Vagina (tissue), 2 donors: ENCODE data around the gene CXCR2. TPM values are rescaled to one million over a fixed set of nuclear protein-coding genes. Genes with fewer than 3 reads are reported as not detected.

Experiments
- DNase-seq, 2 donors: peaks; one replicate each; pipeline ENCODE4 v3.0.0-alpha.2; 2017; ENCODE audit errors: extremely low spot score in 2 of 2
- H3K27ac ChIP-seq: fragments of 200-600 bp; sonication (generic); one replicate; pipeline ENCODE4 v1.5.1; 2019
- H3K27me3 ChIP-seq: fragments of 200-600 bp; sonication (generic); one replicate; pipeline ENCODE4 v1.5.1; 2019
- H3K36me3 ChIP-seq, 2 donors: fragments of 200-600 bp; sonication (generic); one replicate each; pipeline ENCODE4 v1.5.1; 2017 to 2019
- H3K4me1 ChIP-seq: fragments of 200-600 bp; sonication (generic); one replicate; pipeline ENCODE4 v1.5.1; 2019
- H3K4me3 ChIP-seq, 2 donors: fragments of 200-600 bp; sonication (generic); 1 replicate in 1 of 2; 2 replicates in 1 of 2; pipeline ENCODE4 v1.5.1; 2016 to 2019
- H3K9me3 ChIP-seq: fragments of 200-600 bp; sonication (generic); one replicate; pipeline ENCODE4 v1.5.1; 2019
- CTCF ChIP-seq, 3 experiments: fragments of 450-650 bp in 2 of 3; fragments of 200-600 bp in 1 of 3; sonication (generic) in 1 of 3; IDR thresholded peaks; one replicate each; pipeline ENCODE4 v1.5.1; 2017 to 2019; ENCODE audit warnings: antibody characterized with exemption in 3 of 3, mild to moderate bottlenecking in 2 of 3, moderate library complexity in 2 of 3
- POLR2A ChIP-seq, 2 donors: fragments of 450-650 bp; IDR thresholded peaks; one replicate each; pipeline ENCODE4 v1.6.1; 2017; ENCODE audit warnings: antibody characterized with exemption in 2 of 2, mild to moderate bottlenecking in 2 of 2, moderate library complexity in 2 of 2
- POLR2AphosphoS5 ChIP-seq, 2 donors: sonication (generic); formaldehyde crosslinking; IDR thresholded peaks; one replicate each; pipeline ENCODE4 v1.9.0; 2017; ENCODE audit warnings: antibody characterized with exemption in 2 of 2, mild to moderate bottlenecking in 2 of 2, low read depth in 1 of 2; ENCODE audit not compliant: insufficient read depth in 1 of 2
- intact Hi-C: fragments of 100-400 bp; cut with DNase I; formaldehyde crosslinking; loops from one replicate; pipeline ENCODE4 v1.15.1; 2023
- total RNA-seq: library from RNA; depleted of rRNA; stranded (reverse); fragments of >200 nt; gene quantifications from one replicate; pipeline ENCODE4 v1.2.3, GENCODE V29; 2016

CXCR2 gene
- 6.4 TPM for total RNA-seq

- H3K27me3 ChIP-seq: no peaks in the 10 kb centered on the region
- H3K9me3 ChIP-seq: peaks cover 4% of the 10 kb centered on the region
- intact Hi-C loops: no loop called here
- no peak within 1 kb of the TSS for H3K27ac ChIP-seq
- no peak for TF ChIP-seq POLR2AphosphoS5 (IDR thresholded peaks at IDR 0.05; ENCODE audit: insufficient read depth in 1 of 2, low read depth in 1 of 2)
- TF ChIP-seq CTCF (IDR thresholded peaks at IDR 0.05): no peak
- TF ChIP-seq POLR2A (IDR thresholded peaks at IDR 0.05): no peak
- H3K4me3 ChIP-seq: no peak within 1 kb of the TSS
- peaks cover 16% of the 10 kb centered on the region for H3K4me1 ChIP-seq
- H3K36me3 ChIP-seq: no peaks in the 10 kb centered on the region
- peak in 1 of 2 donors; percentile 77 for DNase-seq
Measured at GRCh38 chr2:218125626-218126080, at the start of gene CXCR2. TSS of gene CXCR2 (plus strand) at chr2:218126028. CDS start at chr2:218134802, 8,774 bp downstream.

DNA sequence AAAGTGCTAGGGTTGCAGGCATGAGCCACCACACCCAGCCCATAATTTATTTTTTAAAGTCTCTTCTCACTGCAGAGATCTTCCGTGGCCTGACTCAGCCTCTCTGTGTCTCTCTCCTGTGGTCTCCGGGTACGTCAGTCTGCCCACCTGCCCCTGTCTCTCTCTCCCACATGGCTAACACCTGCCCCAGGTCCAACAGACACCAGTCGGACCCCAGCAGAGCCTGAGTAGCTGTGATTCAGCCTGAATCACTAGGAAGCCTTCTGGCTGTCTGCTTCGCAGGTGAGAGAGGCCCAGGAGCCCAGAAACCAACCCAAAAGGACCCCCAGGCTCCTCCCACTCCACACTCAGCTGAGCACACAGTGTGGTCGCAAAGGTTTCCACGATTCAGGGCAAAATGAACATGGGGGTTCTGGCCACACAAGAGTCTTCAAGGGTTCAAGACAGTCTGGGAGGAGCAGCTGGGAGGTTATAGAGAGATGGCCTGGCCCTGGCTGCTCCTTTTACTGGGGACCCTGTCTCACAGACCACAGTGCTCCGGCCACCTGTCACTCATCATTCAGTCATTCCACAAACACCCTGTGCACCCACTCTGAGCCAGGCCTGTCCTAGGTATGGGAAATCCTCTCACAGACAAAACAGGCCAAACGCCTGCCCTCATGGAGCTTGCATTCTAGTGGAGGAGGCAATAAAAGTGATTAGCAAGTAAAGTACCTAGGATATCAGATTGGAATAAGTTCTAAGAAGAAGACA, 48.2 kb upstream of the CXCR2 start:
- intact Hi-C loops: no loop called here
- no peak overlapping the region for H3K27ac ChIP-seq
- H3K4me1 ChIP-seq: no peaks in the 10 kb centered on the region
- no peak for DNase-seq
- H3K36me3 ChIP-seq: no peaks in the 10 kb centered on the region
- H3K4me3 ChIP-seq: no peak overlapping the region
- no peaks in the 10 kb centered on the region for H3K27me3 ChIP-seq
- TF ChIP-seq POLR2A (IDR thresholded peaks at IDR 0.05): no peak
- TF ChIP-seq POLR2AphosphoS5 (IDR thresholded peaks at IDR 0.05; ENCODE audit: insufficient read depth in 1 of 2, low read depth in 1 of 2): no peak
- no peak for TF ChIP-seq CTCF (IDR thresholded peaks at IDR 0.05)
- H3K9me3 ChIP-seq: no peaks in the 10 kb centered on the region

- H3K27ac ChIP-seq: no peak overlapping the region
- TF ChIP-seq POLR2AphosphoS5 (IDR thresholded peaks at IDR 0.05; ENCODE audit: insufficient read depth in 1 of 2, low read depth in 1 of 2): no peak
- TF ChIP-seq POLR2A (IDR thresholded peaks at IDR 0.05): no peak
- no peak for TF ChIP-seq CTCF (IDR thresholded peaks at IDR 0.05)
- H3K9me3 ChIP-seq: no peaks in the 10 kb centered on the region
- intact Hi-C loops: no loop called here
- no peaks in the 10 kb centered on the region for H3K4me1 ChIP-seq
- no peaks in the 10 kb centered on the region for H3K27me3 ChIP-seq
- no peaks in the 10 kb centered on the region for H3K36me3 ChIP-seq
- H3K4me3 ChIP-seq: no peak overlapping the region
- peak in 1 of 2 donors; percentile 93 for DNase-seq
Measured at GRCh38 chr2:218079943-218080913, 45.6 kb upstream of the CXCR2 start.

DNA sequence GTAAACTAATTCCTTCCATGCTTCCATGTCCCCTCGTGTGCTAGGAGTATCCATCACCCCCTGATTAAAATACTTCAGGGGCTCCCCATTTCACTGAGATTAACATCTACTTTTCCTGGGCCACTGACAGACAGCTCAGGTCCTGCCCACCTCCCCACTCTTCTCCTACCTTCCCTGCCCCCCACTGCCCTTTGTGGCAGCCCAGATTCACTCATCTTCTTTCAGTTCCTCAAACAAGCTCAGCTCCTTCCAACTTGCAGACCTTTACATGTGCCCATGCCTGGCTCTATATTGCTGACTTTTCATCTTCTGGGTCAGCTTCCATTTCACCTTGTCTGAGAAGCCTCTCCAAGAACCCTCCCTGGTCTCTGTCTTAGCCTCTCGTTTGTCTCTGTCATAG, 44.8 kb upstream of the CXCR2 start:
- H3K9me3 ChIP-seq: no peaks in the 10 kb centered on the region
- no peaks in the 10 kb centered on the region for H3K27me3 ChIP-seq
- TF ChIP-seq POLR2AphosphoS5 (IDR thresholded peaks at IDR 0.05; ENCODE audit: insufficient read depth in 1 of 2, low read depth in 1 of 2): no peak
- TF ChIP-seq POLR2A (IDR thresholded peaks at IDR 0.05): no peak
- no peak overlapping the region for H3K27ac ChIP-seq
- H3K4me1 ChIP-seq: no peaks in the 10 kb centered on the region
- intact Hi-C loops: no loop called here
- no peak for DNase-seq
- H3K4me3 ChIP-seq: no peak overlapping the region
- no peaks in the 10 kb centered on the region for H3K36me3 ChIP-seq

DNA sequence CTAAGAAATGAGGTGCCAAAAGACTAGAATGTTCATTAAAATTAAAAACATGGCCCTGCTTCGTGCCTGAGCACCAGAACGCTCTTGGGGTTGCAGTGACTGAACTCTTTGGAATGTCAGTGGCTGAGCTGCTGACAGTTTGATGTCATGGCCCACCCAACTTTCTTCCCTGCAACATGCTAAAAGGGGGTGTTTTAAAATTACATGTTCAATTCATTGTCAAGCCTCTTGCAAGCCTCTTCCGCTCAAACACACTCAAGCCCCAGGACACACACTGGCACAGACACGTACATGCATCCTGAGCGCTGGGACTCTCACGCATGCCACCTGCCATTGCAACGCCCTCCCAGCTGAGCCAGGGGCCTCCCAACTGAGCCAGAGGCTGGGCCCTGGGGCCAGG, 44.1 kb upstream of the CXCR2 start:
- Histone ChIP-seq H3K4me1 (no peaks in the 10 kb centered on the region), H3K36me3 (no peaks in the 10 kb centered on the region), H3K27me3 (no peaks in the 10 kb centered on the region), H3K27ac (no peak overlapping the region), H3K9me3 (no peaks in the 10 kb centered on the region), H3K4me3 (no peak overlapping the region)
- intact Hi-C loops: no loop called here
- no peak for TF ChIP-seq CTCF (IDR thresholded peaks at IDR 0.05)
- no peak for TF ChIP-seq POLR2AphosphoS5 (IDR thresholded peaks at IDR 0.05; ENCODE audit: insufficient read depth in 1 of 2, low read depth in 1 of 2)
- DNase-seq: no peak
